Stomach smooth muscle (tissue), 2 donors: ENCODE measurements around the gene SHISA6.

Experiments
- H3K27ac ChIP-seq: one replicate; pipeline ENCODE4 v1.7.0; 2013; ENCODE audit warnings: mild to moderate bottlenecking, low read length, inconsistent platforms
- H3K27me3 ChIP-seq, 2 donors: one replicate each; pipeline ENCODE4 v1.7.0; 2013; ENCODE audit warnings: low read length in 2 of 2; ENCODE audit not compliant: insufficient read depth in 2 of 2, control insufficient read depth in 1 of 2
- H3K36me3 ChIP-seq, 2 donors: one replicate each; pipeline ENCODE4 v1.7.0; 2013; ENCODE audit warnings: low read length in 2 of 2; ENCODE audit not compliant: control insufficient read depth in 2 of 2, insufficient read depth in 2 of 2
- H3K4me1 ChIP-seq: one replicate; pipeline ENCODE4 v1.7.0; 2013; ENCODE audit warnings: low read length; ENCODE audit not compliant: control insufficient read depth, insufficient read depth
- H3K4me3 ChIP-seq, 2 donors: one replicate each; pipeline ENCODE4 v1.7.0; 2013; ENCODE audit warnings: low read length in 2 of 2
- H3K9ac ChIP-seq, 2 donors: one replicate each; pipeline ENCODE4 v1.7.0; 2013; ENCODE audit warnings: low read length in 2 of 2, mild to moderate bottlenecking in 1 of 2
- H3K9me3 ChIP-seq, 2 donors: one replicate each; pipeline ENCODE4 v1.7.0; 2013; ENCODE audit warnings: low read length in 2 of 2; ENCODE audit not compliant: control insufficient read depth in 2 of 2
- donor health status: healthy.
- donor health status: Pancreatic carcinoma.

The SHISA6 gene

DNA sequence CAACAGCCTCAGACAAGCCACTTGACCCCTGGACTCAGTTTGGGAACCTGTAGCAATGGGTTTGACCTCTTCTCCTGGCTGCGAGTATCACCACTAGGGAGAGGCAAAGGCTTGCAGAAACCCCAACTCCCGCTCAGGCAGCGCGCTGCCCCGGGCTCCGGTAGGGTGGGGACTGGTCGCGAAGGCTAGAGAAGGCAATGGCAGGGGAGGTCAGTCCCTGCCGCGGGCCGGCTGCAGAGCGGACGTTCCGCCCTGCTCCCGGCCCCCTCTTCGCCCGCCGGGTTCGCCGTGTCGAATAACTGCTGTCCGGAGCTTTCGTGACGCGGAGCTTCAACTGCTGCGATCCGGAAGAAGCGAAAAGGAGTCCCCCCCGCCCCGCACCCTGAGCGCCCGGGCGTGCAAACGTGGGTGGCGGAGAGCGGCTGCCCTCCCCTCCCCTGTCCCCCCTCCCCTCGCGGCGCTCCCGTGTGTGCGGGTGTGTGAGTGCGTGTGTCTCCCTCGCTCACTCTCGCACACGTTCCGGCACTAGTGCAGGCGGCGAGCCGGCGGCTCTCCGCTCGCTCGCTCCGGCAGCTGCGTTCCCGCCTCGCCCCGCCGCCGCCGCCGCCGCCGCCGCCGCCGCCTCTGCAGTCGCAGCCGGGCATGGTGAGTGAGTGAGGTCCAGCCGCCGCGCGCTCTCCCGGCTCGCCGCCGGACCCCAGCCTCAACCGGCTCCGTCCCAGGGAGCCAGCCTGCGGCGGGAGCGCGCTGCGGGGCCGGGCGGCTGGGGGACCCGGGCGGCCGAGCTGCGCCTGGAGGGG is 772 bp upstream of the SHISA6 start:
- Histone ChIP-seq H3K27ac (no peak overlapping the region), H3K4me1 (peaks cover 3% of the 10 kb centered on the region), H3K27me3 (peaks cover 30 to 36% of the 10 kb centered on the region in 2 donors), H3K4me3 (peak overlapping the region in 1 of 2 donors; percentile 55), H3K9me3 (no peaks in the 10 kb centered on the region), H3K9ac (no peak overlapping the region), H3K36me3 (no peaks in the 10 kb centered on the region)

DNA sequence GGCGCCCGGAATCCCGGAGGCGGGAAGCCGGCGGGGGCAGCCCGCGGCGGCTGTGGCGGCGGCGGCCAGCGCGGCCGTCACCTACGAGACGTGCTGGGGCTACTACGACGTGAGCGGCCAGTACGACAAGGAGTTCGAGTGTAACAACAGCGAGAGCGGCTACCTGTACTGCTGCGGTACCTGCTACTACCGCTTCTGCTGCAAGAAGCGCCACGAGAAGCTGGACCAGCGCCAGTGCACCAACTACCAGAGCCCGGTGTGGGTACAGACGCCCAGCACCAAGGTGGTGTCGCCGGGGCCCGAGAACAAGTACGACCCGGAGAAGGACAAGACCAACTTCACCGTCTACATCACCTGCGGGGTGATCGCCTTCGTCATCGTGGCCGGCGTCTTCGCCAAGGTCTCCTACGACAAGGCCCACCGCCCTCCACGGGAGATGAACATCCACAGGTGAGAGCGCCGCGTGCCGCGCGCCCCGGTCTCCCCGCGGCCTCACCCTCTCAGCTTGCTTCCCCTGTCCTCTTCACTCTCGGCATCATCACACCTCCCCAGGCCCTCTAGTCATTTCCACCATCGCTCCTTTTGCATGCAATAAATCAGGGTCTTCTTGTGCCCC is 706 bp downstream of the SHISA6 start:
- Histone ChIP-seq H3K27ac (no peak overlapping the region), H3K4me3 (peak overlapping the region in 1 of 2 donors; percentile 15), H3K4me1 (peaks cover 3% of the 10 kb centered on the region), H3K36me3 (no peaks in the 10 kb centered on the region), H3K27me3 (peaks cover 30 to 34% of the 10 kb centered on the region in 2 donors), H3K9ac (no peak overlapping the region), H3K9me3 (no peaks in the 10 kb centered on the region)

DNA sequence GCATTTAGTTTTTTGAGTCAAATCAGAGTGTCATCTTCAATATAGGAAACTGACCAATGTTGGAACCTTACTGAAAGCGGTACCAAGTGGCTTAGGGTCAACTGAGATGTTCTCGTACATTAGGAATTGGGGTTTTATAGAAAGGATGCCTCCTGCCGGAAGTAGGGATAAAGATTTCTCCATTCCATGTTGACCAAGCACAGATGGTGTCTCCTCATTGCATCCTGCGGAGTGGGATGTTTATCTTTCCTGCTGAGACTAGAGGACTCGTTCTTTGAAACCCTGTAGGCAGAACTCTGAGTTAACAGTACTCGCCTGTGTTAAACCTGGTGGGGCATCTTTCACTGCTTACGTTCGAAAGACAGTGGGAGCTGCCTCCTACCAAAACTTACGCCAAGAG is 1.4 kb downstream of the SHISA6 start:
- peaks cover 30 to 34% of the 10 kb centered on the region in 2 donors for H3K27me3 ChIP-seq
- H3K9me3 ChIP-seq = no peaks in the 10 kb centered on the region
- H3K36me3 ChIP-seq = no peaks in the 10 kb centered on the region
- no peak overlapping the region for H3K27ac ChIP-seq
- no peak overlapping the region for H3K9ac ChIP-seq
- H3K4me1 ChIP-seq = peaks cover 3% of the 10 kb centered on the region
- H3K4me3 ChIP-seq = no peak overlapping the region

DNA sequence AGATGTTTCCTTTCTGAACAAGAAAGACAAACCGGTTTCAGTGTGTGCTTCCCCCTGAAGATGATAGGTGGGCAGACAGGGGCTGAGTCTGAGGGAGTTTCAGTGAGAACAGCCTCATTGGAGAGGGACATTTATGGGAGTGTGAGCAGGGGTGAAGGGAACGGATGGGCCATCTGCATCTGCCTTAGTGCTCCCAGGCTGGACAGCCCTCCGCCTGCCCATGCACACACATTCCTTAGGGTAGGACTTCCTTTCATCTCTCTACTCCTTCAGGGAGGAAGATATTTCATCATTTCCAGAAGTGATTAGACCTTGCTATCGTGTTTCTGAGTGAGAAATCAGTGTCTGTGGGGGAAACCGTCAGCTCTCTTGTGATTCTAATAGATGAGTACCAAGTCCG is 3.8 kb downstream of the SHISA6 start:
- Histone ChIP-seq H3K4me1 (peaks cover 3% of the 10 kb centered on the region), H3K27me3 (peaks cover 27 to 33% of the 10 kb centered on the region in 2 donors), H3K9me3 (no peaks in the 10 kb centered on the region), H3K9ac (no peak overlapping the region), H3K4me3 (no peak overlapping the region), H3K27ac (no peak overlapping the region), H3K36me3 (no peaks in the 10 kb centered on the region)

DNA sequence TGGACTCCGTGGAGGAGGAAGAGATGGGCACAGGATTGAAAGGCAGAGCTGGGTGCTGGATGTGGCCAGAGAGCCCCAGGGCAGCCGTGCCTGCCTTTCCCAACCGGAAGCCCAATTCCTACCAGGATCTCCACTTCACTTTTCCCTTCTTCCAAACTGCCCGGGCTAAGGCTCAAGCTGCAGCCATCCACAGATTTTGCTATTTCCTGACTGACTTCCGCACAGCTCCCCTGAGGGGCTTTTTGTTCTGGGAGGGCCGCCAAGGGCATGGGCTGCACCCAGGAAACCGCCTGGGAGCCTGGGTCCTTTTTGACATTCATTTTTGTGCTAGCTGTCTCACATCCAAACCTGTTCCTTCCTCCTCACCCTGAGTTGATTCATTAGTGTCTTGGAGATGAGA is 4.2 kb downstream of the SHISA6 start:
- Histone ChIP-seq H3K4me1 (peaks cover under 1% of the 10 kb centered on the region), H3K27me3 (peaks cover 24 to 29% of the 10 kb centered on the region in 2 donors), H3K4me3 (no peak overlapping the region), H3K9me3 (no peaks in the 10 kb centered on the region), H3K27ac (no peak overlapping the region), H3K9ac (no peak overlapping the region), H3K36me3 (no peaks in the 10 kb centered on the region)

DNA sequence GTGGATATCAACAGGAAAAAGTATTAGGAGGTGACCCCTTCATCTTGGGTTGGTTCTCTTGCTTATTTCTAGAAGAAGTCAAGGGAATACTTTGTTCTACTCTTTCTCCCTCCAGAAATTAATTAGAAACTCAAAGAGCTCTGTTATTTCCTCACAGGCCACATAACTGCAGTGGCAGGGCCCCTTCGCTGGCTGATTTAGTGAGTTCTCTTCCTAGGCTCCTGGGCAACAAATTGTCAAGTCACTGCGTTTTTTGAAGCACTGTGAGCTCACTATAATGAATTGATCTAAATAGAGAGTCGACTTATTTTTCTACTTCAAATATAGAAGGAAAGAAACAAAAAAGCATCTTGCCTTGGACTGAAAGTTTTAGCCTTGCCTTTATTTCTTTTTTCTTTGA is 4.8 kb downstream of the SHISA6 start:
- Histone ChIP-seq H3K9me3 (no peaks in the 10 kb centered on the region), H3K4me1 (no peaks in the 10 kb centered on the region), H3K36me3 (no peaks in the 10 kb centered on the region), H3K4me3 (no peak overlapping the region), H3K27me3 (peaks cover 24 to 28% of the 10 kb centered on the region in 2 donors), H3K9ac (no peak overlapping the region), H3K27ac (no peak overlapping the region)

DNA sequence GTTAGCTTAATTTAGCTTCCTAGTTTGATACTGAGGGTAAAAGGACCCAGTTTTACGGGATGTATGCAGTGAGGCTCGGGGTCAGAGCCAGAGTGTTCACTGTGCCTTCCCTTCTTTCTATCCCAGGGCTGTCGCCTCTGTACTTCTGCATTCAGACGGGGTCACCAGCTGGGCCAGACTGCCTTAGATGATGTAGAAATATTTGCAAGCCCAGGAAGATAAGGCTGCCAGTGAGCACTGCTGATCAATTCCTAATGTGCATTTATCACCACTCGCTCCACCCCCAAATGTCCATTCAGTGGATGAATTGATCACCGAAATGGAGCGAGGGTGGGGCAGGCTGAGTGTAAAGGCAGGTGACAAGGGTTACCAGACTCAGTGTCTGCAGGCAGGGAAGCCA is 9.1 kb downstream of the SHISA6 start:
- H3K9ac ChIP-seq = no peak overlapping the region
- H3K36me3 ChIP-seq = no peaks in the 10 kb centered on the region
- no peaks in the 10 kb centered on the region for H3K4me1 ChIP-seq
- H3K9me3 ChIP-seq = no peaks in the 10 kb centered on the region
- H3K27ac ChIP-seq = no peak overlapping the region
- H3K27me3 ChIP-seq = peaks cover 0 to 3% of the 10 kb centered on the region in 2 donors
- H3K4me3 ChIP-seq = no peak overlapping the region

DNA sequence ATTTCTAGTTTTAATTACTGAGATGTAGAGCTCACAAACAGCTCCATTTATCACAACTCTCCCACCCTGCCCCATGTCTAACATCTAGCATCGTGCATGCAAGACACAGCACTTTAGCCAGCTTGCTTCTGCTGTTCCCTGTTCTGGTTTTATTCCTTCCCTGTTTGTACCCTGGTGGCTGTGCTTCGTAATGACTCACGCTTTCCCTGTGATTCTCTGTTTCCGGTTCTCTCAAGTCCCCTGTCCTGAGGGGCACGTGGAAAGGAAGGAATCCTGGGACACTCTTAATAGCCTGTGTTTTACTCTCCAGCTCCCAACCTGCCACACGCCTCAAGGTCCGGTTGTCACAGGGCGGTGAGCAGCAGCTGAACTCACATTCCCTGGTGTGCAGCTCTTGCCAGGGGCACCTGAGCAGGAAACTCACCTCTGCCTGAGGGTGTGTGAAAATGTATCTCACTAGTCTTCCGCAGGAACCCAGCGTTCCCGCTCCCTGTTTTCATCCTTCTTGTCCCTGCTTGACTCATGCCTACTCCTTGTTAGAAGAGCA is 10.6 kb downstream of the SHISA6 start:
- H3K9ac ChIP-seq = no peak overlapping the region
- no peaks in the 10 kb centered on the region for H3K4me1 ChIP-seq
- H3K9me3 ChIP-seq = no peaks in the 10 kb centered on the region
- H3K27ac ChIP-seq = no peak overlapping the region
- peaks cover 0 to 3% of the 10 kb centered on the region in 2 donors for H3K27me3 ChIP-seq
- H3K36me3 ChIP-seq = no peaks in the 10 kb centered on the region
- H3K4me3 ChIP-seq = no peak overlapping the region

DNA sequence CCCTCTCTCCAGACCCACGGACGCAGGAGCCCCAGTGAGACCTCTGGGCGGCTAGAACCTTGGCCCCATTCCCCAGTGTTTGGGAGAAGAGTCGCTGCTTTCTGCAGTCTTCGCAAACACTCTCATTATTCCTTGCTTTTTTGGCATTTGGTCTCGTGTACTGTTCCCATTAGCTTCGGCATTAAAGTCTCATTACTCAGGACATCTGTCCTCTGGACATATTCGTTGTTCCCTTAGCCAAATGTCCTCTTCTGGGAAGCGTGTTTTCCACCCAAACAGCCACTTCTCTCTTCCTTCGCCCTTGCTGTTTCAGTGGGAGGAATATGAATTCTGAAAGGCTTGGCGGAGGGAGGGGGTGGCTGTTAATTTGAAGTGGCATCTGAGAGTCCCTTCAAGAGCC is 11.1 kb downstream of the SHISA6 start:
- Histone ChIP-seq H3K27ac (no peak overlapping the region), H3K9me3 (no peaks in the 10 kb centered on the region), H3K9ac (no peak overlapping the region), H3K36me3 (no peaks in the 10 kb centered on the region), H3K4me3 (no peak overlapping the region), H3K27me3 (peaks cover 0 to 3% of the 10 kb centered on the region in 2 donors), H3K4me1 (no peaks in the 10 kb centered on the region)

DNA sequence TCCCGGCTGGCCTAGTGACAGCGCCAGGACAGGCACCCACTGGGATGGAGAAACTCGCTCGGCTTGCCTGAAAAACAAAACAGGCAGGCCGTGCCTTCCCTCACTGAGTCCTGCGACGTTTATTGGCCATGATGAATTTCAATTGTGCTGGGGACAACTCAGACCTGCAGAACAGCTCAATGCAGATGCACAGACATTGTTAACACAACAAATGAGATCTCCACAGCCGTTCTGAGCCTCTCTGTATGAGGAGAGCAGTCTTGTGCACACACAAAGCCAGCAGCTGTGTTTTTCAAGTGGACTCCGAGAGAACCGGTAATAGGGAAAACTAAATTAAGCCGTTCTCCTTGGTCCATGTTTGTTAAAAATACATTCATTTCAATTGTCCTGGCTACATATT is 15.9 kb downstream of the SHISA6 start:
- H3K9ac ChIP-seq = no peak overlapping the region
- H3K4me1 ChIP-seq = no peaks in the 10 kb centered on the region
- no peak overlapping the region for H3K27ac ChIP-seq
- H3K9me3 ChIP-seq = no peaks in the 10 kb centered on the region
- H3K4me3 ChIP-seq = no peak overlapping the region
- no peaks in the 10 kb centered on the region for H3K36me3 ChIP-seq
- H3K27me3 ChIP-seq = no peaks in the 10 kb centered on the region
